ENCODE results near the gene CRTC1.

The CRTC1 gene

DNA sequence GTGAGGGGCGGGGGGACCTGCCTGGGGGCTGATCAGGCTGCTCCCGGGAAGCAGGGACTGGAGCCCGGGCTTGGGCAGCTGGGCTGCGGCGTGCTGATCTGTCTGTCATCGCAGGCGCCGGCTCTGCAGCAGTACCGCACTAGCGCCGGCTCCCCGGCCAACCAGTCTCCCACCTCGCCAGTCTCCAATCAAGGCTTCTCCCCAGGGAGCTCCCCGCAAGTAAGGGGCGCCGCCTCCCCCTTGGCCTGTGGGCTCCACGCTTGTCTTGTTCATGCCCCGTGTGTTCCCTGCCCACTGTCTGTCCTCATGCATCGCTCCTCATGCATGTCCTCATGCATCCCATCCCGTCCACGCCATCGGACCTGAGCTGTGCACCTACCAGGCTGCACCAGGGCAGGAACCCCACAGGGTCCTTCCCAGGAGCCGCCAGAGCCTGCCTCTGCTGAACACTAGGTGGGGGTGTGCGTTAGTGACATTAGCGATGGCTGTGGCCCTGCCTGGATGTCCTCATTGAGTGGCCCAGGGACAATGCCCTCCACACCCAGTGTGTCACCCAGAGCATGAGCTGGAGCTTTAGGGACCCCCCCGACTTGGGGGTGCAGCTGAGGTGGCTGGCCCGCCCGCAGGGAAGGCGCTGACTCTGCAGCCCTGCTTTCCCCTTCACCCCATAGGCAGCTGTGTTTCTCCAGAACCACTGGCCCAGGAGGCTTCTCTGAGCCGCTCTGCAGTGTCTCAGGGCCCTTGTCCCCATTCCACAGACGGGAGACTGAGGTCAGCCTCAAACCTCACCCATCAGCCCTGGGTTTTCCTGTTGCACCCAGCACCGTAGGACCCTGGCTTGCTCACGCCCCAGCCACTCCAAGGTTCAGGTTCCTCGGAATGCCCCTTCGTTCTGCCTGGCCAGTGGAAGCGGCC is 88.1 kb downstream of the CRTC1 start:
- DNase-seq (ENCODE audit: low spot score), result no peak
- no peaks in the 10 kb centered on the region for H3K27me3 Mint-ChIP-seq (ENCODE audit: low read depth)
- H3K4me3 Mint-ChIP-seq, result no peak overlapping the region
- H3K4me1 Mint-ChIP-seq (ENCODE audit: low read depth), result no peaks in the 10 kb centered on the region
- no peaks in the 10 kb centered on the region for H3K9me3 Mint-ChIP-seq
- no peak overlapping the region for H3K27ac Mint-ChIP-seq
- no peaks in the 10 kb centered on the region for H3K36me3 Mint-ChIP-seq (ENCODE audit: low read depth)

DNA sequence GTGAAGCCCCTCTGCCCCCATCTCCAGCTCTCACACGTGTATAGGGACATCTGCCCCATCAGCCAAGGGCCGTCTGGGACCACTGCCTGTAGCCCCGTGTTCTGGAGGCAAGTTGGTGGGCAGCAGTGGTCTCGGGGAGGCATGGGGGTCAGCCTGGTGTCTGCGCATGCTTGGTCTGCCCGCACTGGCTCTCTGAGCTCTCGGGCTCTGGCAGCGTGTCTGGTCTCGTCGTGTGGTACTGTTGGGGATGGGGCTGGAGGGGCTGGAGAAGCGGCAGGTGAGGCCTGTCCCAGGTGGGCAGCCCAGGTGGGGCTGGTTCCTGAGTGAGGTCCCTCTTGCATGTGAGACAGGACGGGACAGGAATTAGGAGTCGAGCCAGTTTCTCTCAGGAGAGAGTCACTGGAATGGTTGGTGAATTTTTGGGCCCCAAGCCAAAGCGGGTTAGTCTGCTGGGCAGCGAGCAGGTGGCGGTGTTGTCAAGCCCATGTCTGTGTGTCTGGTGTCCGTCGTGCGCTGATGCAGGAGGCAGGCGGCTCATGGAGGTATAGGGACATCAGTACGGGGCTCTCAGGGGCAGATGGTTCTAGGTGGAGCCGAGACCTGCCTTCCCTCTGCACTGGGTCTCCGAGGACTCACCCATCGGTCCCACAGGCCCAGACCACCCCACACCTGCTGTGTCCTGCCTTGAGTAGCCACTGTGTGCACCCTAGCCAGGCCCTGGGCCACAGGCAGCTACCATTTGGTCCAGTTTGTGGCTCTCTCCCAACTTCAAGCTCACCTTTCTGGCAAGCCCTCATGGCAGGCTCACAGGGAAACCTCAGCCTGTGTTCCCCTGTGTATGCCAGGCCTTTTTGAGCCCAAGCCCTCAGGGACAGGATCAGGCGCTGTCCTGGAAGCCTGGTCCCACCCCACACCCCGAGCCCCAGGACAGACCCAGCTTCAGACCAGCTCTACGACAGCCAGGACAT is 89.4 kb downstream of the CRTC1 start:
- H3K4me1 Mint-ChIP-seq (ENCODE audit: low read depth), result no peaks in the 10 kb centered on the region
- H3K36me3 Mint-ChIP-seq (ENCODE audit: low read depth), result no peaks in the 10 kb centered on the region
- H3K27ac Mint-ChIP-seq, result no peak overlapping the region
- H3K4me3 Mint-ChIP-seq, result no peak overlapping the region
- no peaks in the 10 kb centered on the region for H3K9me3 Mint-ChIP-seq
- H3K27me3 Mint-ChIP-seq (ENCODE audit: low read depth), result no peaks in the 10 kb centered on the region
- DNase-seq (ENCODE audit: low spot score), result no peak

DNA sequence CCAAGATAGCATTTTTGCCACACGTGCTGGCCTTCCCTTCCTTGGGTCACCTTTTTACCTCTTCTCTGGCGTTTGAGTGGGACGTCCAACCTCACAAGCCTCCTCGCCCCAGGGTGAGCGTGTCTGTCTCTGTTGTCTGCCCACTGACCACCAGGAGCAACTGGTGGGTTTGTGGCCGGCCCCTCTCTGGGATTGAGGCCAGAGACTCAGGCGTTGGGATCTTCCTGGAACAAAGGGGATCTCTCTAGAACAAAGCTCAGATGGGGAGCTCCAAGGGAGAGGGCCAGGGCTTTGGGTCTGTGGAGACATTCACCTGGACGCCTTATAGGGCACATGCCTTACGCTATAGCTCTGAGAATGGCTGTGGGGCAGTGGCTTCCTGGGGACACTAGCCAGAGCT is 90.2 kb downstream of the CRTC1 start:
- Mint-ChIP-seq H3K9me3 (no peaks in the 10 kb centered on the region), H3K4me1 (ENCODE audit: low read depth) (no peaks in the 10 kb centered on the region), H3K36me3 (ENCODE audit: low read depth) (no peaks in the 10 kb centered on the region), H3K4me3 (no peak overlapping the region), H3K27ac (no peak overlapping the region), H3K27me3 (ENCODE audit: low read depth) (no peaks in the 10 kb centered on the region)
- no peak for DNase-seq (ENCODE audit: low spot score)

DNA sequence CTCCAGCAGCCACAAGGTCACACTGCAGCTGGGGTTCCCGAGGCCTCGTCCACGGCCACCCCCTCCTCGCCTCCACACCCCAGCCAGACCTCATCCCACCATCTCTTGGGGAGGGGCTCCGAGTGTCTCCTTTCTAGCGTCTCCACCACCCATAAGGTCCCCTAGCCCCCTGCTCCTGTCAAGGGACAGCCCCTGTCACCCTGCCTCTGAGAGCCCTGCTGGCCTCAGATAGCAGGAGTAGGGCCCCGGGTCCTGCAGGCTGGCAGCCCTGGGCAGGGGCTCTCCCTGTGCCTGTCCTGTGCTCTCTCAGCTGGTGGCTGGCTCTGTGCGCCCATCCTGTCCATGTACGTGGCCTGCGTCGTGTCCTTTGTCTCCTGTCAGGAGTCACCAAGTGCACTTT is 90.6 kb downstream of the CRTC1 start:
- Mint-ChIP-seq H3K27ac (no peak overlapping the region), H3K4me3 (no peak overlapping the region), H3K9me3 (no peaks in the 10 kb centered on the region), H3K27me3 (ENCODE audit: low read depth) (no peaks in the 10 kb centered on the region), H3K4me1 (ENCODE audit: low read depth) (no peaks in the 10 kb centered on the region), H3K36me3 (ENCODE audit: low read depth) (no peaks in the 10 kb centered on the region)
- DNase-seq (ENCODE audit: low spot score), result no peak

DNA sequence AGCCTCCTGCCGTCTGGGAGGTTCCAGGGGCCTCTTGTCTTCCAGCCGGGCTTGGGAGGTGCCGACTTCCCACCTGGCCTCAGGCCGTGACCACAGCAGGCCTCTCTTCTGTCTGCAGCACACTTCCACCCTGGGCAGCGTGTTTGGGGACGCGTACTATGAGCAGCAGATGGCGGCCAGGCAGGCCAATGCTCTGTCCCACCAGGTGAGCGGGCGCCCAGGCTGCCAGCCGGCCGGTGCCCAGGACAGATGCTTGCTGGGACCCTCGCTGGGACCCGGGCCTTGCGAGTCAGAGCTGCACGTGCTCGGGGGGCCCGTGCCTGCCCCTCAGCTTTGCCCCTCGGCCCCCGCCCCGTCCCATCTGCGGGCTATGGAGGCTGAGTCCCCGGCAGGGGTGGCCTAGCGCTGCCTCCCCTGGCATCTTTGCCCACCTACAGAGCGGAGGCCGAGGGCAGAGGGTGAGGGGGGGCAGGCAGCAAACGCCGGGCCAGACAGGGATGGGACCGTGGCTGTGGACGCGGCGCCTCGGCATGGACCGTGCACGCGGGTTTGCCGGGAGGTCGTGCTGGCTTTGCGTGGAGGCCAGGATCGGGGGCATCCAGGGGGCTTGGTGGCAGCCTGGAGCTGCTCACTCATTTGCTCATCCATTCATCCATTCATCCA is 91.4 kb downstream of the CRTC1 start:
- DNase-seq (ENCODE audit: low spot score), result no peak
- no peaks in the 10 kb centered on the region for H3K27me3 Mint-ChIP-seq (ENCODE audit: low read depth)
- no peak overlapping the region for H3K27ac Mint-ChIP-seq
- H3K36me3 Mint-ChIP-seq (ENCODE audit: low read depth), result no peaks in the 10 kb centered on the region
- H3K4me1 Mint-ChIP-seq (ENCODE audit: low read depth), result no peaks in the 10 kb centered on the region
- H3K4me3 Mint-ChIP-seq, result no peak overlapping the region
- no peaks in the 10 kb centered on the region for H3K9me3 Mint-ChIP-seq

DNA sequence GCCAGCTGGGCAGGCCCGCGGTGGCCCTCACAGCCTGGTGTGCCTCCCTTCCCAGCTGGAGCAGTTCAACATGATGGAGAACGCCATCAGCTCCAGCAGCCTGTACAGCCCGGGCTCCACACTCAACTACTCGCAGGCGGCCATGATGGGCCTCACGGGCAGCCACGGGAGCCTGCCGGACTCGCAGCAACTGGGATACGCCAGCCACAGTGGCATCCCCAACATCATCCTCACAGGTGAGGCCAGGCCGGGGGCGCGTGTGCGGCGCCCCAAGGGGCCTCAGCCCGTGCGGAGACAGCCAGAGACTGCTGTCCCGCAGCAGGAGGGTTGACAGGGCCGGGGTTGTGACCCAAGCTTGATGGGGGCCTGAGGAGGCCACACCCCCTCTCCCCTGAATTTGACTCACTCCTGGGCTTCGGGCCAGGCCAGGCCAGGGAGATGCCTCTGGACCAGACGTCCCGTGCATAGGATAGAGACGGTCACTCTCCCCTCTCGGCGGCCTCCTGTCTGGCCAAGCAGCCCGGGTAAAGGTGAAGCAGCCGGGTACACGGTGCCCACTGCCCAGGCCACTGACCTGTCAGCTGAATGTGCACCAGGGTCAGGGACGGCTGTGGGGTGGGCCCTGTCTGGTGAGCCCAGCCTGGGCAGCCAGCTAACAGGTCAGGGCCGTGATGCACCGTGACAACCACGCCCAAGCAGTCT is 92.3 kb downstream of the CRTC1 start:
- no peaks in the 10 kb centered on the region for H3K4me1 Mint-ChIP-seq (ENCODE audit: low read depth)
- H3K36me3 Mint-ChIP-seq (ENCODE audit: low read depth), result no peaks in the 10 kb centered on the region
- H3K9me3 Mint-ChIP-seq, result no peaks in the 10 kb centered on the region
- DNase-seq (ENCODE audit: low spot score), result no peak
- no peak overlapping the region for H3K27ac Mint-ChIP-seq
- H3K4me3 Mint-ChIP-seq, result no peak overlapping the region
- no peaks in the 10 kb centered on the region for H3K27me3 Mint-ChIP-seq (ENCODE audit: low read depth)

DNA sequence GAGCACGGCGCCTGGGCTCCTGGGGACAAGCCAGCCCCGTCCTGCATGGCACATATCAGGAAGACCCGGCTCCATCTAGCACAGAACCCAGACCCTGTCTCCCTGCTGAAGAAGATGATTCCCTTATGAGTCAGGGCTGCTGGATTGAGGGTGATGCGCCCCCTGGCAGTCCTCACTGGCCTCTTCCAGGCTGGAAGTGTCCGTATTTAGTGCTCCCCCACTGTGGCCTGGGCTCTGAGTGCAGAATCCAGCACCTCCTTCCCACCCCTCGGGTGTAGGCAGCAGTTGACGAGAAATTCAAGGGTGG is 92.8 kb downstream of the CRTC1 start:
- Mint-ChIP-seq H3K36me3 (ENCODE audit: low read depth) (no peaks in the 10 kb centered on the region), H3K27ac (no peak overlapping the region), H3K4me3 (no peak overlapping the region), H3K9me3 (no peaks in the 10 kb centered on the region), H3K4me1 (ENCODE audit: low read depth) (no peaks in the 10 kb centered on the region), H3K27me3 (ENCODE audit: low read depth) (no peaks in the 10 kb centered on the region)
- no peak for DNase-seq (ENCODE audit: low spot score)

DNA sequence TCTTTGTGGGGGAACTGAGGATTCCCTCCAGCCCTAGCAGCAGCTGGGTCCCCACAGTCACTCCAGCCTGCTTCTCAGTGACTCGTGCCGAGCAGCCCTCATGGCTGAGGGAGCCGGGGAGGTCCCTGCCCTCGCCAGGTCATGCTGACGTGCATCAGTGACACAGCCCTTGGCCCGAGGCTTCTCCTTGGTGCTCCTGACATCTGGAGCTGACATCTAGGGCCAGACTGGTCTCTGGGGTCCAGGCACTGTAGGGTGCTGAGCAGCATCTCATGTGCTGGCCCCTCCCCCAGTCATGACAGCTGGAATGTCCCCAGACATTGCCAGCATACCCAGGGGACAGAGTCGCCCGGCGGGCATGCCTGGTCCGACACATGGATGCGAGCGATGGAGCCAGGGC is 93.3 kb downstream of the CRTC1 start:
- no peak overlapping the region for H3K27ac Mint-ChIP-seq
- H3K27me3 Mint-ChIP-seq (ENCODE audit: low read depth), result no peaks in the 10 kb centered on the region
- H3K4me3 Mint-ChIP-seq, result no peak overlapping the region
- no peak for DNase-seq (ENCODE audit: low spot score)
- no peaks in the 10 kb centered on the region for H3K36me3 Mint-ChIP-seq (ENCODE audit: low read depth)
- H3K9me3 Mint-ChIP-seq, result no peaks in the 10 kb centered on the region
- H3K4me1 Mint-ChIP-seq (ENCODE audit: low read depth), result no peaks in the 10 kb centered on the region

DNA sequence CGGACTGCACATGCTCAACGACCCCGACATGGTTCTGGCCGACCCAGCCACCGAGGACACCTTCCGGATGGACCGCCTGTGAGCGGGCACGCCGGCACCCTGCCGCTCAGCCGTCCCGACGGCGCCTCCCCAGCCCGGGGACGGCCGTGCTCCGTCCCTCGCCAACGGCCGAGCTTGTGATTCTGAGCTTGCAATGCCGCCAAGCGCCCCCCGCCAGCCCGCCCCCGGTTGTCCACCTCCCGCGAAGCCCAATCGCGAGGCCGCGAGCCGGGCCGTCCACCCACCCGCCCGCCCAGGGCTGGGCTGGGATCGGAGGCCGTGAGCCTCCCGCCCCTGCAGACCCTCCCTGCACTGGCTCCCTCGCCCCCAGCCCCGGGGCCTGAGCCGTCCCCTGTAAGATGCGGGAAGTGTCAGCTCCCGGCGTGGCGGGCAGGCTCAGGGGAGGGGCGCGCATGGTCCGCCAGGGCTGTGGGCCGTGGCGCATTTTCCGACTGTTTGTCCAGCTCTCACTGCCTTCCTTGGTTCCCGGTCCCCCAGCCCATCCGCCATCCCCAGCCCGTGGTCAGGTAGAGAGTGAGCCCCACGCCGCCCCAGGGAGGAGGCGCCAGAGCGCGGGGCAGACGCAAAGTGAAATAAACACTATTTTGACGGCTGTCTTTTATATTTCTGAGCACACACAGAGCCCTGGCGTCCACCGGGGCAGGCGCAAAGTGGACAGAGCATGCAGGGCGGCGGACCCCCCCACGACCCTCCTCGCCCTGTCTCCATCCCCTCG is 94.0 kb downstream of the CRTC1 start:
- Mint-ChIP-seq H3K27ac (no peak overlapping the region), H3K36me3 (ENCODE audit: low read depth) (no peaks in the 10 kb centered on the region), H3K9me3 (no peaks in the 10 kb centered on the region), H3K4me1 (ENCODE audit: low read depth) (no peaks in the 10 kb centered on the region), H3K27me3 (ENCODE audit: low read depth) (no peaks in the 10 kb centered on the region), H3K4me3 (no peak overlapping the region)
- no peak for DNase-seq (ENCODE audit: low spot score)

DNA sequence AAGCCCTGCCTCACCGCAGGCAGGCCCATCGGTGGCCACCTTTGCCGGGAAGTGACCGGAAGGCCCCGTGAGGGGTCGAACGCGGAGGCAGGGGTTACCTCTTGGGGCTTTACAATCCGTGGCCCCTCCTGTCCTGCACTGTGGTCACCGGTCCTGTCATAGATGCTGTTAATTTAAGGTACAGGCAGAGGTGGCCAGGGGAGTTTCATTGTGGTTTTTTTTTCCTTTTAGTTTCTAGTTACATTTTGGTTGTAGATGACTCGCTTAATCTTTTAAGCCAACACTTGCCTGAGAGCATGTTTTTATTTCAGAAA is 94.6 kb downstream of the CRTC1 start:
- Mint-ChIP-seq H3K4me1 (ENCODE audit: low read depth) (no peaks in the 10 kb centered on the region), H3K27ac (no peak overlapping the region), H3K9me3 (no peaks in the 10 kb centered on the region), H3K36me3 (ENCODE audit: low read depth) (no peaks in the 10 kb centered on the region), H3K27me3 (ENCODE audit: low read depth) (no peaks in the 10 kb centered on the region), H3K4me3 (no peak overlapping the region)
- no peak for DNase-seq (ENCODE audit: low spot score)

DNA sequence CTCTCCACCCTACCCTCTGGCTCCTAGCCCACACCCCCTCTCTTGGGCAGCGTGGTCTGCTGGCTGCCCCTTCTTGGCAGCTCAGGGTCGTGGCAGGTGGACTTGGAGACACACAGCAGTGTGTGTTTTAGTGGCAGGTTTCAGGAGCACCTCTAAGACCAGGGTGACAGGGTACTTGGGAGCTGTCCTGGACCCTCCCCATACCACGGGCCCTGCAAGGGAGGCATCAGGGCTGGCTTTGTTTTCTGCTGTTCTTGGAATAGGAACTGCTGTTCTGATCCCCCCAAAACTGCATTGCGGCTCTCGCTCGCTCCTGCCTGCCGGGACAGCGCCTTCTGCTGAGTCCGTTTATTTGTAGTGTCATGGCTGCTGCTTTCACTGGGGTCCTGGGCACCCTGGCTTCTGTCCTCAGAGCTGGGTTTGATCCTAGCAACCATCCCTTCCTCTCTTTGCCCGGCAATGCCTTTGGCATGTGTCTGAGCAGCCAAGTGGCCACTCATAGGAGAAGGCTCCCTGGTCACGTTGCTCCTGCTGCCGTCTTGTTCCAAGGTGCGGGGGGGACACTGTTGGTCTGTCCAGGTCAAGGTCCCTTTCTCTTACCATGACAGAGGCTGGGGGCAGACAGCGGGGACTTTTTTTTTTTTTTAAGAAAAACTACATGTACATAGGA is 95.5 kb downstream of the CRTC1 start:
- Mint-ChIP-seq H3K4me3 (no peak overlapping the region), H3K9me3 (no peaks in the 10 kb centered on the region), H3K27ac (no peak overlapping the region)

DNA sequence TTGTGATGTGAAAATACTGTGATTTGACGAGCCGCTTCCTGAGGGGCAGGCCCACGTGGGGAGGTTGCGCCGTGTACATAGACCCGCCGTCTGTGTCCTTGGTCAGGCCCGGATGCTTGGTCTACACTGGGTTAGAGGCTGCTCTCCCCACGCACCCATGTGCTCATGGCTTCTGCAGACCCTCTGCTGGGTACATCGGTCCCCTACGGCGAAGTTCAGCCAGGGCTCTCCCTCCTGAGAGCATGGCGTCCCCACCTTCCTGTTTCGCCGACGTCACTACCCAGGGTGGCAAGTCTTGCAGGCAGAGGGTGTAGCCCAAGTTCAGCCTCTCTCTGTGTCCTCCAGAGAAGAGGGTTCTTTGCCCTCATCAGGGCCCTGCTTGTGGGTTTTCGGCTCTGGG is 96.6 kb downstream of the CRTC1 start:
- Mint-ChIP-seq H3K4me3 (no peak overlapping the region), H3K4me1 (ENCODE audit: low read depth) (no peaks in the 10 kb centered on the region), H3K36me3 (ENCODE audit: low read depth) (no peaks in the 10 kb centered on the region), H3K27ac (no peak overlapping the region), H3K9me3 (no peaks in the 10 kb centered on the region), H3K27me3 (ENCODE audit: low read depth) (peaks cover 4% of the 10 kb centered on the region)
- no peak for DNase-seq (ENCODE audit: low spot score)

More for the DNA sequence above, 95.5 kb downstream of the CRTC1 start:
- Mint-ChIP-seq H3K27me3 (ENCODE audit: low read depth) (no peaks in the 10 kb centered on the region), H3K36me3 (ENCODE audit: low read depth) (no peaks in the 10 kb centered on the region), H3K4me1 (ENCODE audit: low read depth) (no peaks in the 10 kb centered on the region)
- no peak for DNase-seq (ENCODE audit: low spot score)

DNA sequence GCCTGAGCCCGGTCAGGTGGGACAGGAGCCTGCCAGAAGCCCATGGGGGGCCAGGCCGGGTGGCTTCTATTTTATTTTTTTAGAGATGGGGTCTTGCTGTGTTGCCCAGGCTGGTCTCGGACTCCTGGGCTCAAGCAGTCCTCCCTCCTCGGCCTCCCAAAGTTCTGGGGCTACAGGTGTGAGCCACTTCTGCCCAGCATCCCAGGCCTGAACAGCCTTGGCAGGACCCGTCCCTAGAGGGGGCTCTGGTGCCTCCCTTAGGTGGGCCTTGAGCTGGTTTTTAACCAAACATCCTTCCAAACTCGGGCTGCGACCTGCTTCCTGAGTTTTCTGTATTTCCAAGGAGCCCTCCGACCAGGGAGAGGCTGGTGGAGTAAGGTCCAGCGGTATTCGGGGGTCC is 97.2 kb downstream of the CRTC1 start:
- Mint-ChIP-seq H3K36me3 (ENCODE audit: low read depth) (no peaks in the 10 kb centered on the region), H3K27me3 (ENCODE audit: low read depth) (peaks cover 4% of the 10 kb centered on the region), H3K27ac (no peak overlapping the region), H3K4me3 (no peak overlapping the region), H3K9me3 (no peaks in the 10 kb centered on the region), H3K4me1 (ENCODE audit: low read depth) (peaks cover 4% of the 10 kb centered on the region)
- no peak for DNase-seq (ENCODE audit: low spot score)
